GM23338 (cell line): ENCODE results near the gene TM6SF1. TPM values are rescaled to one million over a fixed set of nuclear protein-coding genes. Genes with fewer than 3 reads are reported as not detected.

Source experiments
- ATAC-seq: fragments of 200-7000 bp; cut with Tn5 transposase; 3 replicates; pipeline ENCODE4 v1.9.1; 2020
- DNase-seq: peaks from one replicate; pipeline ENCODE4 v3.0.0-alpha.2; 2015; ENCODE audit warnings: low spot score
- H2AFZ ChIP-seq: fragments of 200-600 bp; sonication (generic); 2 replicates; pipeline ENCODE4 v1.8.0; 2016; ENCODE audit warnings: antibody characterized with exemption, mild to moderate bottlenecking, moderate library complexity
- H3F3A ChIP-seq: fragments of 200-600 bp; sonication (generic); replicated peaks from 2 replicates; pipeline ENCODE4 v1.8.0; 2017; ENCODE audit warnings: antibody characterized with exemption, mixed run types, low read depth
- H3K27ac ChIP-seq: fragments of 200-600 bp; sonication (generic); 2 replicates; pipeline ENCODE4 v1.6.1; 2016; ENCODE audit warnings: low read depth
- H3K27me3 ChIP-seq: fragments of 200-600 bp; sonication (generic); 2 replicates; pipeline ENCODE4 v1.8.0; 2016; ENCODE audit warnings: mild to moderate bottlenecking, mixed run types, moderate library complexity; ENCODE audit not compliant: insufficient read depth
- H3K36me3 ChIP-seq: fragments of 200-600 bp; sonication (generic); 2 replicates; pipeline ENCODE4 v1.8.0; 2016; ENCODE audit warnings: mild to moderate bottlenecking; ENCODE audit not compliant: insufficient read depth
- H3K4me1 ChIP-seq: fragments of 200-600 bp; sonication (generic); 2 replicates; pipeline ENCODE4 v1.8.0; 2016; ENCODE audit warnings: mild to moderate bottlenecking, moderate library complexity; ENCODE audit not compliant: insufficient read depth
- H3K4me2 ChIP-seq: fragments of 200-600 bp; sonication (generic); 2 replicates; pipeline ENCODE4 v1.7.1; 2017; ENCODE audit warnings: mixed run types
- H3K4me3 ChIP-seq: fragments of 200-600 bp; sonication (generic); 2 replicates; pipeline ENCODE4 v1.6.1; 2016; ENCODE audit warnings: mixed run types
- H3K79me2 ChIP-seq: fragments of 200-600 bp; sonication (generic); replicated peaks from 2 replicates; pipeline ENCODE4 v1.8.0; 2017; ENCODE audit warnings: mild to moderate bottlenecking; ENCODE audit not compliant: insufficient read depth
- H3K9me2 ChIP-seq: fragments of 200-600 bp; sonication (generic); 2 replicates; pipeline ENCODE4 v1.8.0; 2017; ENCODE audit not compliant: insufficient read depth
- H4K20me1 ChIP-seq: fragments of 200-600 bp; sonication (generic); replicated peaks from 2 replicates; pipeline ENCODE4 v1.8.0; 2017; ENCODE audit warnings: mild to moderate bottlenecking; ENCODE audit not compliant: insufficient read depth
- H3K27ac Mint-ChIP-seq: 2 replicates; pipeline ENCODE4 v1.8.0; 2020; ENCODE audit warnings: inconsistent platforms, mild to moderate bottlenecking, moderate library complexity, mixed read lengths
- H3K27me3 Mint-ChIP-seq: 3 replicates; pipeline ENCODE4 v1.8.0; 2022; ENCODE audit warnings: low read depth, mild to moderate bottlenecking, moderate library complexity, mixed read lengths, inconsistent platforms; ENCODE audit not compliant: insufficient read depth, poor library complexity
- H3K36me3 Mint-ChIP-seq: 3 replicates; pipeline ENCODE4 v1.8.0; 2021; ENCODE audit warnings: low read depth, mild to moderate bottlenecking, inconsistent platforms, moderate library complexity, mixed read lengths
- H3K4me1 Mint-ChIP-seq: 3 replicates; pipeline ENCODE4 v1.8.0; 2020; ENCODE audit warnings: mild to moderate bottlenecking, inconsistent platforms, mixed read lengths
- H3K4me3 Mint-ChIP-seq: 3 replicates; pipeline ENCODE4 v1.8.0; 2021; ENCODE audit warnings: moderate library complexity, mild to moderate bottlenecking, inconsistent platforms, mixed read lengths
- H3K9me3 Mint-ChIP-seq: 3 replicates; pipeline ENCODE4 v1.8.0; 2020; ENCODE audit warnings: moderate library complexity, mild to moderate bottlenecking, inconsistent platforms, mixed read lengths
- CREB1 ChIP-seq: fragments of 250-450 bp; sonication (Bioruptor Pico); IDR thresholded peaks from 2 replicates; pipeline ENCODE4 v1.5.0; 2020; ENCODE audit warnings: low read depth, mild to moderate bottlenecking, moderate library complexity
- EZH2 ChIP-seq: fragments of 200-600 bp; sonication (generic); IDR thresholded peaks from one replicate; pipeline ENCODE4 v1.8.0; 2017; ENCODE audit warnings: antibody characterized with exemption, mild to moderate bottlenecking, low read depth; ENCODE audit not compliant: unreplicated experiment
- EZH2phosphoT487 ChIP-seq: fragments of 200-600 bp; sonication (generic); IDR thresholded peaks from one replicate; pipeline ENCODE4 v1.8.1; 2018; ENCODE audit warnings: antibody characterized with exemption; ENCODE audit not compliant: unreplicated experiment
- NANOG ChIP-seq: IDR thresholded peaks from 2 replicates; pipeline ENCODE4 v1.6.1; 2016; ENCODE audit warnings: antibody characterized with exemption, borderline replicate concordance
- POLR2AphosphoS5 ChIP-seq: IDR thresholded peaks from 2 replicates; pipeline ENCODE4 v1.6.1; 2016; ENCODE audit warnings: antibody characterized with exemption, low read depth
- STAT1 ChIP-seq: IDR thresholded peaks from one replicate; pipeline ENCODE4 v1.6.1; 2016; ENCODE audit warnings: antibody characterized with exemption; ENCODE audit not compliant: unreplicated experiment
- ZNF114 ChIP-seq: fragments of 250-450 bp; sonication (Bioruptor Pico); IDR thresholded peaks from 2 replicates; pipeline ENCODE4 v1.5.0; 2020; ENCODE audit warnings: mild to moderate bottlenecking, moderate library complexity
- ZNF331 ChIP-seq: fragments of 250-450 bp; sonication (Bioruptor Pico); IDR thresholded peaks from 2 replicates; pipeline ENCODE4 v1.5.0; 2020; ENCODE audit warnings: low read depth, mild to moderate bottlenecking, moderate library complexity
- polyA plus RNA-seq: library from polyadenylated mRNA; unstranded; fragments of >200 nt; fragmentation: Nextera tagmentation; extraction: Ambion mirVana; gene quantifications from 2 replicates; pipeline ENCODE4 v1.2.1, GENCODE V29; 2016
- total RNA-seq: library from RNA; depleted of rRNA; stranded (reverse); fragments of >200 nt; shearing (Covaris generic); gene quantifications from 2 replicates; pipeline ENCODE4 v1.2.3, GENCODE V29; 2014
- TF ChIP-seq, protein P1 (sequence below): fragments of 250-450 bp; sonication (Bioruptor Pico); IDR thresholded peaks from 2 replicates; pipeline ENCODE4 v1.5.0; 2020; ENCODE audit warnings: mild to moderate bottlenecking, moderate library complexity
- TF ChIP-seq, protein P2 (sequence below), 2 experiments: fragments of 200-600 bp in 1 of 2; sonication (generic) in 1 of 2; conservative IDR thresholded peaks; 2 replicates each; pipeline versions ENCODE4 v1.5.1 to v1.6.1; 2016 to 2017; ENCODE audit warnings: antibody characterized with exemption in 2 of 2, low read depth in 2 of 2, mild to moderate bottlenecking in 2 of 2, moderate library complexity in 1 of 2
- TF ChIP-seq, protein P3 (sequence below): IDR thresholded peaks from 2 replicates; pipeline ENCODE4 v1.6.1; 2016; ENCODE audit warnings: antibody characterized with exemption
- TF ChIP-seq, protein P4 (sequence below): IDR thresholded peaks from one replicate; pipeline ENCODE4 v1.6.1; 2018; ENCODE audit warnings: antibody characterized with exemption; ENCODE audit not compliant: unreplicated experiment

TM6SF1 gene
- total and polyA plus RNA-seq, 2 experiments from 2014 or later, result 0.80 to 1.5 TPM

DNA sequence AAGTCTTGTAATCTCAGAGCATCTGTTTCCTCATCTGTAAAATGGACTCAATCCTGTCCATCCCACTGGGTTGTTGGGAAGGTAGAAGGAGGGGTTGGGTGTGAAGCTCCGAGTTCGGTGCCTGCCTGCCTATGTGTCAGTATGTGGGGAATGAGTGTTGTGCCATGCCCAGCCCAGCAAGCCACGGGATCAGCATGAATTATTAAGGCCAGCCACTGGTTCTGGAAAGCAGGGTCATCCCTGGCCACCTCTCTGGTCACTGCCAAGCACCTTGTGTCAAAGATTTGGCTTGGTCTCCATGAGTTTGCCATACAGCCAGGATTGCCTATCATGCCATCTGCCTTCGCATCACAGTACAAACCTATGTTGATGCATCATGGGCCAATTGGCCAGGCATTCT lies 11.5 kb downstream of the TM6SF1 start:
- Histone ChIP-seq H3K79me2 (no peaks in the 10 kb centered on the region), H3K4me3 (no peak overlapping the region), H4K20me1 (no peaks in the 10 kb centered on the region), H3K27me3 (no peaks in the 10 kb centered on the region), H3K36me3 (no peaks in the 10 kb centered on the region), H3K27ac (no peak overlapping the region), H3K4me1 (no peaks in the 10 kb centered on the region), H3K4me2 (no peak overlapping the region), H3F3A (no peaks in the 10 kb centered on the region), H2AFZ (no peak overlapping the region), H3K9me2 (no peaks in the 10 kb centered on the region)
- ATAC-seq (no peak), DNase-seq (no peak)
- no peak for TF ChIP-seq ZNF331
- TF ChIP-seq ZNF114, result no peak
- TF ChIP-seq, protein P1, sequence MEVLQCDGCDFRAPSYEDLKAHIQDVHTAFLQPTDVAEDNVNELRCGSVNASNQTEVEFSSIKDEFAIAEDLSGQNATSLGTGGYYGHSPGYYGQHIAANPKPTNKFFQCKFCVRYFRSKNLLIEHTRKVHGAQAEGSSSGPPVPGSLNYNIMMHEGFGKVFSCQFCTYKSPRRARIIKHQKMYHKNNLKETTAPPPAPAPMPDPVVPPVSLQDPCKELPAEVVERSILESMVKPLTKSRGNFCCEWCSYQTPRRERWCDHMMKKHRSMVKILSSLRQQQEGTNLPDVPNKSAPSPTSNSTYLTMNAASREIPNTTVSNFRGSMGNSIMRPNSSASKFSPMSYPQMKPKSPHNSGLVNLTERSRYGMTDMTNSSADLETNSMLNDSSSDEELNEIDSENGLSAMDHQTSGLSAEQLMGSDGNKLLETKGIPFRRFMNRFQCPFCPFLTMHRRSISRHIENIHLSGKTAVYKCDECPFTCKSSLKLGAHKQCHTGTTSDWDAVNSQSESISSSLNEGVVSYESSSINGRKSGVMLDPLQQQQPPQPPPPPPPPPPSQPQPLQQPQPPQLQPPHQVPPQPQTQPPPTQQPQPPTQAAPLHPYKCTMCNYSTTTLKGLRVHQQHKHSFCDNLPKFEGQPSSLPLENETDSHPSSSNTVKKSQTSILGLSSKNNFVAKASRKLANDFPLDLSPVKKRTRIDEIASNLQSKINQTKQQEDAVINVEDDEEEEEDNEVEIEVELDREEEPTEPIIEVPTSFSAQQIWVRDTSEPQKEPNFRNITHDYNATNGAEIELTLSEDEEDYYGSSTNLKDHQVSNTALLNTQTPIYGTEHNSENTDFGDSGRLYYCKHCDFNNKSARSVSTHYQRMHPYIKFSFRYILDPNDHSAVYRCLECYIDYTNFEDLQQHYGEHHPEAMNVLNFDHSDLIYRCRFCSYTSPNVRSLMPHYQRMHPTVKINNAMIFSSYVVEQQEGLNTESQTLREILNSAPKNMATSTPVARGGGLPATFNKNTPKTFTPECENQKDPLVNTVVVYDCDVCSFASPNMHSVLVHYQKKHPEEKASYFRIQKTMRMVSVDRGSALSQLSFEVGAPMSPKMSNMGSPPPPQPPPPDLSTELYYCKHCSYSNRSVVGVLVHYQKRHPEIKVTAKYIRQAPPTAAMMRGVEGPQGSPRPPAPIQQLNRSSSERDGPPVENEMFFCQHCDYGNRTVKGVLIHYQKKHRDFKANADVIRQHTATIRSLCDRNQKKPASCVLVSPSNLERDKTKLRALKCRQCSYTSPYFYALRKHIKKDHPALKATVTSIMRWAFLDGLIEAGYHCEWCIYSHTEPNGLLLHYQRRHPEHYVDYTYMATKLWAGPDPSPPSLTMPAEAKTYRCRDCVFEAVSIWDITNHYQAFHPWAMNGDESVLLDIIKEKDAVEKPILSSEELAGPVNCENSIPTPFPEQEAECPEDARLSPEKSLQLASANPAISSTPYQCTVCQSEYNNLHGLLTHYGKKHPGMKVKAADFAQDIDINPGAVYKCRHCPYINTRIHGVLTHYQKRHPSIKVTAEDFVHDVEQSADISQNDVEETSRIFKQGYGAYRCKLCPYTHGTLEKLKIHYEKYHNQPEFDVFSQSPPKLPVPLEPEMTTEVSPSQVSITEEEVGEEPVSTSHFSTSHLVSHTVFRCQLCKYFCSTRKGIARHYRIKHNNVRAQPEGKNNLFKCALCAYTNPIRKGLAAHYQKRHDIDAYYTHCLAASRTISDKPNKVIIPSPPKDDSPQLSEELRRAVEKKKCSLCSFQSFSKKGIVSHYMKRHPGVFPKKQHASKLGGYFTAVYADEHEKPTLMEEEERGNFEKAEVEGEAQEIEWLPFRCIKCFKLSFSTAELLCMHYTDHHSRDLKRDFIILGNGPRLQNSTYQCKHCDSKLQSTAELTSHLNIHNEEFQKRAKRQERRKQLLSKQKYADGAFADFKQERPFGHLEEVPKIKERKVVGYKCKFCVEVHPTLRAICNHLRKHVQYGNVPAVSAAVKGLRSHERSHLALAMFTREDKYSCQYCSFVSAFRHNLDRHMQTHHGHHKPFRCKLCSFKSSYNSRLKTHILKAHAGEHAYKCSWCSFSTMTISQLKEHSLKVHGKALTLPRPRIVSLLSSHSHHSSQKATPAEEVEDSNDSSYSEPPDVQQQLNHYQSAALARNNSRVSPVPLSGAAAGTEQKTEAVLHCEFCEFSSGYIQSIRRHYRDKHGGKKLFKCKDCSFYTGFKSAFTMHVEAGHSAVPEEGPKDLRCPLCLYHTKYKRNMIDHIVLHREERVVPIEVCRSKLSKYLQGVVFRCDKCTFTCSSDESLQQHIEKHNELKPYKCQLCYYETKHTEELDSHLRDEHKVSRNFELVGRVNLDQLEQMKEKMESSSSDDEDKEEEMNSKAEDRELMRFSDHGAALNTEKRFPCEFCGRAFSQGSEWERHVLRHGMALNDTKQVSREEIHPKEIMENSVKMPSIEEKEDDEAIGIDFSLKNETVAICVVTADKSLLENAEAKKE (CRISPR knock-in tag), result no peak
- TF ChIP-seq, protein P2, sequence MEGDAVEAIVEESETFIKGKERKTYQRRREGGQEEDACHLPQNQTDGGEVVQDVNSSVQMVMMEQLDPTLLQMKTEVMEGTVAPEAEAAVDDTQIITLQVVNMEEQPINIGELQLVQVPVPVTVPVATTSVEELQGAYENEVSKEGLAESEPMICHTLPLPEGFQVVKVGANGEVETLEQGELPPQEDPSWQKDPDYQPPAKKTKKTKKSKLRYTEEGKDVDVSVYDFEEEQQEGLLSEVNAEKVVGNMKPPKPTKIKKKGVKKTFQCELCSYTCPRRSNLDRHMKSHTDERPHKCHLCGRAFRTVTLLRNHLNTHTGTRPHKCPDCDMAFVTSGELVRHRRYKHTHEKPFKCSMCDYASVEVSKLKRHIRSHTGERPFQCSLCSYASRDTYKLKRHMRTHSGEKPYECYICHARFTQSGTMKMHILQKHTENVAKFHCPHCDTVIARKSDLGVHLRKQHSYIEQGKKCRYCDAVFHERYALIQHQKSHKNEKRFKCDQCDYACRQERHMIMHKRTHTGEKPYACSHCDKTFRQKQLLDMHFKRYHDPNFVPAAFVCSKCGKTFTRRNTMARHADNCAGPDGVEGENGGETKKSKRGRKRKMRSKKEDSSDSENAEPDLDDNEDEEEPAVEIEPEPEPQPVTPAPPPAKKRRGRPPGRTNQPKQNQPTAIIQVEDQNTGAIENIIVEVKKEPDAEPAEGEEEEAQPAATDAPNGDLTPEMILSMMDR (conservative IDR thresholded peaks at IDR 0.05; ENCODE audit: low read depth in 2 of 2), result no peak
- TF ChIP-seq NANOG, result no peak
- TF ChIP-seq EZH2, result no peak
- TF ChIP-seq POLR2AphosphoS5, result no peak
- TF ChIP-seq EZH2phosphoT487, result no peak
- TF ChIP-seq, protein P3, sequence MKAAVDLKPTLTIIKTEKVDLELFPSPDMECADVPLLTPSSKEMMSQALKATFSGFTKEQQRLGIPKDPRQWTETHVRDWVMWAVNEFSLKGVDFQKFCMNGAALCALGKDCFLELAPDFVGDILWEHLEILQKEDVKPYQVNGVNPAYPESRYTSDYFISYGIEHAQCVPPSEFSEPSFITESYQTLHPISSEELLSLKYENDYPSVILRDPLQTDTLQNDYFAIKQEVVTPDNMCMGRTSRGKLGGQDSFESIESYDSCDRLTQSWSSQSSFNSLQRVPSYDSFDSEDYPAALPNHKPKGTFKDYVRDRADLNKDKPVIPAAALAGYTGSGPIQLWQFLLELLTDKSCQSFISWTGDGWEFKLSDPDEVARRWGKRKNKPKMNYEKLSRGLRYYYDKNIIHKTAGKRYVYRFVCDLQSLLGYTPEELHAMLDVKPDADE, result no peak
- TF ChIP-seq STAT1, result no peak
- TF ChIP-seq CREB1 (CRISPR knock-in tag), result no peak
- TF ChIP-seq, protein P4, sequence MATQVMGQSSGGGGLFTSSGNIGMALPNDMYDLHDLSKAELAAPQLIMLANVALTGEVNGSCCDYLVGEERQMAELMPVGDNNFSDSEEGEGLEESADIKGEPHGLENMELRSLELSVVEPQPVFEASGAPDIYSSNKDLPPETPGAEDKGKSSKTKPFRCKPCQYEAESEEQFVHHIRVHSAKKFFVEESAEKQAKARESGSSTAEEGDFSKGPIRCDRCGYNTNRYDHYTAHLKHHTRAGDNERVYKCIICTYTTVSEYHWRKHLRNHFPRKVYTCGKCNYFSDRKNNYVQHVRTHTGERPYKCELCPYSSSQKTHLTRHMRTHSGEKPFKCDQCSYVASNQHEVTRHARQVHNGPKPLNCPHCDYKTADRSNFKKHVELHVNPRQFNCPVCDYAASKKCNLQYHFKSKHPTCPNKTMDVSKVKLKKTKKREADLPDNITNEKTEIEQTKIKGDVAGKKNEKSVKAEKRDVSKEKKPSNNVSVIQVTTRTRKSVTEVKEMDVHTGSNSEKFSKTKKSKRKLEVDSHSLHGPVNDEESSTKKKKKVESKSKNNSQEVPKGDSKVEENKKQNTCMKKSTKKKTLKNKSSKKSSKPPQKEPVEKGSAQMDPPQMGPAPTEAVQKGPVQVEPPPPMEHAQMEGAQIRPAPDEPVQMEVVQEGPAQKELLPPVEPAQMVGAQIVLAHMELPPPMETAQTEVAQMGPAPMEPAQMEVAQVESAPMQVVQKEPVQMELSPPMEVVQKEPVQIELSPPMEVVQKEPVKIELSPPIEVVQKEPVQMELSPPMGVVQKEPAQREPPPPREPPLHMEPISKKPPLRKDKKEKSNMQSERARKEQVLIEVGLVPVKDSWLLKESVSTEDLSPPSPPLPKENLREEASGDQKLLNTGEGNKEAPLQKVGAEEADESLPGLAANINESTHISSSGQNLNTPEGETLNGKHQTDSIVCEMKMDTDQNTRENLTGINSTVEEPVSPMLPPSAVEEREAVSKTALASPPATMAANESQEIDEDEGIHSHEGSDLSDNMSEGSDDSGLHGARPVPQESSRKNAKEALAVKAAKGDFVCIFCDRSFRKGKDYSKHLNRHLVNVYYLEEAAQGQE, result no peak
- Mint-ChIP-seq H3K27ac (no peak overlapping the region), H3K27me3 (peaks cover 2% of the 10 kb centered on the region), H3K4me3 (no peak overlapping the region), H3K4me1 (peaks cover 3% of the 10 kb centered on the region), H3K36me3 (no peaks in the 10 kb centered on the region), H3K9me3 (no peaks in the 10 kb centered on the region; the same call in 2 of the 3 replicates)
